Stimulated activated CD4-positive, alpha-beta T cell treated with anti-CD3 and anti-CD28 coated beads, Interleukin-1b, Interleukin-23, amount 100 ng/mL, for 4 hours (primary cell): ENCODE data around the gene TBL1X.
"Not testable (repeated sequence)": the region's sequence is repeated elsewhere in the genome, so short reads cannot be mapped to it uniquely, and the experiment has no call there.

Experiments
- DNase-seq, 2 donors: peaks; one replicate each; pipeline ENCODE4 v3.0.0-alpha.2; 2020; ENCODE audit warnings: low read depth in 2 of 2

Gene TBL1X

DNA sequence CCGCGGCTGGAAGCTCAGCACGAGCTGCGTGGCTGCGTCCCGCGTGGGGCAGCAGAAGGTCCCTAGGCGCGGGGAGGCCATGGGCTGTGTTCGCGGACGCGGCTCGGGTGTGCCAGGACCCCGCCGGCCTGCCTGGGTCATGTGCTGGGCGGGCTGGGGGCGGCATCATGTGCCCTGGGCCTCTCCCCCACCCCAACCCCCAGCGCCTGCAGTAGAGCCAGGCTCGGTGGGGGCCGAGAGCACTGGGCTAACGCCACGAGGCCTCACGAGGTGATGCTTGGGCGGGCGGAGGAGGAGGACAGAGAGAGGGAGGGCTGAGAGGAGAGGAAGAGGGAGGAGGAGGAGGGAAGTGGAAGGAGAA, 300.9 kb downstream of the TBL1X start, which contains the start of gene GPR143:
GPR143 (minus strand) TSS at position 111 of the 361 bp plus-strand sequence; CDS start at position 81, 30 bp downstream.
- no peak for DNase-seq

DNA sequence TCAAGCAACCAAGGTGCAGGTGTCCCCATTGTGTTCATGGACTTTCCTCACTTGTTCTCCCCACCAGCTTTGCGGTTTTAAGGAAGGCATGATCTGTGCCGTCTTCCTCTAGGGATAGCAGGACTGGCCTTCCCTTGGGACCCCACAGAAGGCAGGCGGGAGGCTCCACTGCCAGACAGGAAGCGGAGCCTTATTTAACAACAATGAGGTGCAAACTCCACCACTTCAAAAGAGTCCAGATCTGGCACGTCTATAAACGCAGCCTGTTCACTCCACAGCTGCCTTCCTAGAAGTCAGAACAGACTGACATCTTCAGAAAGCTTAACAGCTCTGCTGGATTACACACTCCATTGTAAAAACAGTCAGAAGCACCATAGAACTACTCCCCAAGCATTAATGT, 302.5 kb downstream of the TBL1X start:
- no peak for DNase-seq

GRCh38 chrX:9768321-9768839, 303.5 kb downstream of the TBL1X start:
- DNase-seq, result not testable (repeated sequence)

DNA sequence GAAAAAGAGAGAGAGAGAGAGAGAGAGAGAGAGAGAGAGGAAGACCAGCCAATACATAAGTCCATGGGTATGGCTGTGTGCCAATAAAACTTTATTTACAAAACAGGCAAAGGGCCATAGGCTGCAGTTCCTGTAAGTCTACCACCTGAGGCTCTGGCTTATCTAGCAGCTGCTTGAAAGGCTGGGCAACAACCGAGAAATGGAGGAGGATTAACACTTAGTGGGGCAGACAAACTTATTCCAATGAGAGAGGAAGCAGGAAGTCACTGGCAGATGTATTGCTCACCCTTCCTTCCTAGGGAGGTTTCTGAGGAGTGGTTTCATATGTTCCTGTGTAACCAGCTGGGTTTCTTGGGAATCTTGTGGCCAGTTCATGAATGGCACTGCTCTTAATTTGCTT, 305.5 kb downstream of the TBL1X start:
- no peak for DNase-seq

- no peak for DNase-seq
Measured at GRCh38 chrX:9772943-9773342, 308.1 kb downstream of the TBL1X start.

DNA sequence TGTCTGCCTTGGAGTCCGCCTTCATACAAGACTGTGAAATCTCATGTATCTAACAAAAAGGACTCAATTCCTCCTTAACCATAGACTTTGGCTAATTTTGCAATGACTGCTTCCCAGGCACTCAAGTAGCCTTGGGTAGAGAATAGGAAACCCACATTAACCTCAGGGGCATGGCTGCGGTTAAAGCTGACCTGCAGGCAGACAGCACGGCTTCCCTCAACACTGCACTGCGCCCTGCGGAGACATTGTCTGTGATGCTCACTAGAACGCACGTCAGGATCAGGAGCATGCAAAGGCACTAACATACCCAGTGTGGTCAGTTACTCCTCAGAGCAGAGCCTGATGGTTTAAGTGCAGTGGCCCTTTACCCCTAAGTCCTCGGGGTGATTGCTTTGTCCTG, 311.1 kb downstream of the TBL1X start:
- no peak for DNase-seq

DNA sequence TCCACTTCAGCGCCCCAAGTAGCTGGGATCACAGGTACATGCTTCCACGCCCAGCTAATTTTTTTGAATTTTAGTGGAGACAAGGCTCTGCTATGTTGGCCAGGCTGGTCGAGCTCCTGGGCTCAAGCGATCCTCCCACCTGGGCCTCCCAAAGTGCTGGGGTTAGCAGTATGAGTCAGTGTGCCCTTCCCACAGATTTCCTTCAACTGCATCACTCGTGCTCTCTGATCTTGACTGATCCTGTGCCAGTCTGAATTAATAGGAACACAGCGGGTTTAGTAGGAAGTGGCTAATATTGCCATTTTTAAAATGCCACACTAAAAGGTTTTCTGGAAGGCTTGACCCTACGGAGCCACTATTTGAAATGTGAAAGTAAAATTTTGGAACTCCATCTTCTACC, 317.1 kb downstream of the TBL1X start:
- DNase-seq, result no peak

DNA sequence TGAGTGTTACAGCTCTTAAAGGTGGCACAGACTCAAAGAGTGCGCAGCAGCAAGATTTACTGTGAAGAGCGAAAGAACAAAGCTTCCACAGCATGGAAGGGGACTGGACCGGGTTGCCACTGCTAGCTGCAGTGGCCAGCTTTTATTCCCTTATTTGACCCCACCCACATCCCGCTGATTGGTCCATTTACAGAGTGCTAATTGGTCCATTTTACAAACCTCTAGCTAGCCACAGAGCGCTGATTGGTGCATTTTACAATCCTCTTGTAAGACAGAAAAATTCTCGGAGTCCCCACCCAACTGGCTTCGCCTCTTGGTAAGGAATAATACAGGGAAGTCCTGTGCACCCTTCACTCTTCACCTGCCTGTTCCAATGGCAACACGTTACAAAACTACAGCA, 319.5 kb downstream of the TBL1X start:
- no peak for DNase-seq

DNA sequence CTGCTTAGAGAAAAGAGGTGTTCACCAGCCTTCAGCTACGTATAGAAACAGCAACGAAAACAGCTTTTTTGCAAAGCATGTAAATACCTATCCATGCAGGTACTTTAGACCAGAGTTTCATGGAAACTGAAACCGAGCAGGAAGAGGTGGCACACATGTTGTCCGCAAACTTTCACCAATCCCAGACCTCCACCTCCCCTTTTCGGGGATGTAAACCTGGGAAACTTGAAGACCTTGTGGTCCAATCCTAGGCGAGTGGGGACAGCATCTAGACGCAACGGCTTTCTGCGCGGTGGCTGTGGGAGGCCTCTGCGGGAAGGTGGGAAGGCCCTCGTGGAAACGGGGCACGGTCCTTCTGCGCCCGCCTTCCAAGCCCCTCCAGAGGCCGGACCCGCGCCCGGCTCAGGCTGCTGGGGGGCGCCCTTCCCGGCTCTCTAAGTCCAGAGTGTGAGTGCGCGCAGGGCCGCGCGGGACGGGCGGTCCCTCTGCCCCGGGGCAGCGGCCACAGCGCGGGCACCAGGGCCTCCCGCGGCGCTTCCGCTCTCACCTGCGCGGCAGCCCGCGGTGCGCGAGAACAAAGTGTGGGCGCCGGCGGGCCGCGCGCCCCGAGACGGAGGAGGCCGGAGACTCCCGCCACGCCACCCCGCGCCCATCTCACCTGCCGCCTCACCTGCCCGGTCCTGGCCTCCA, 320.5 kb downstream of the TBL1X start:
- DNase-seq, result no peak

GRCh38 chrX:9785944-9786797, 321.3 kb downstream of the TBL1X start, which contains the start of gene SHROOM2:
Gene SHROOM2 (plus strand): TSS chrX:9786429. CDS start chrX:9786546, 117 bp downstream.
- no peak for DNase-seq

DNA sequence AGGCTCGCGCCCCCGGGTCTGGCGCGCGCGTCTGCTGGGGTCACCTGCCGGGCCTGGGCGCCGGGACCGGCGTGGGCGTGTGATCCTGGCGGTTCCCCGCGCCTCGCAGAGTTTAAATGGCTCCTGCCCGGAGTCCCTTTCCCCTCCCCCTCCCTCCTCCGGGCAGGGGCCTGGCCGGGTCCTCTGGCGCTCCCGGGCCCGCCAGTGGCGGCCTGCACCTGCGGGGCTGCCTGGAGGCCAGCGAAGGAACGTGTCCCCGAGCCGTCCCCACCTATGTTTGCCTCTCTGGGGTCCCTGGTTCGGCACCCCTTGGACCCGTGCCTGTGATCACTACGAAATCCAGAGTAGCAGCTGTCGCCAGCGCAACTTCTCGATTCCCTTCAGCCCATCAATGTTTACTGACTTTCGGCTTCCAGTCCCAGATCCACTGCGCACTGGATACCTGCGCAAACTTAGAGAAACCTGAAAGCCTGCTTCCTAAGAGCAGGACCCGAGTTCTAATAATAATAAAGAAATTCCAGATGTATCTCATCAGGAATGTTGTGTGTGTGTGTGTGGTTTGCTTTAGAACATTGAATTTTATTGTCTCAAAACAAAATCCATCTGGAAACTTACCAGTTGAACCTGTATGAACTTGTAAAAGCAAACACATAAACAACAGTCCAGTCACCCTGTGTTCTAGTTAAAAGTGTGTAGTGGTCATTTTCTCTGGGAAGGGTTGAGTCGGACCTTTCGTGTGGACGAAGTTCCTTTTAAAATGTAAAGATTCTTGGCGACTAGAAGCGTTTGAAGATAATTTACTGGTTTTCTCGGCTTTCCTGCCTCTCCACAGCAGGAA, 322.2 kb downstream of the TBL1X start:
- no peak for DNase-seq

GRCh38 chrX:9788911-9789310, 324.1 kb downstream of the TBL1X start:
- DNase-seq, result no peak

- no peak for DNase-seq
Measured at GRCh38 chrX:9789555-9789954, 324.7 kb downstream of the TBL1X start.
